Measurements from ENCODE around the gene ENDOV.

GRCh38 chr17:80381416-80381923, 33.5 kb upstream of the ENDOV start:
- no peak for TF ChIP-seq POLR2AphosphoS5 (IDR thresholded peaks at IDR 0.05; ENCODE audit: low read depth, low read length)
- TF ChIP-seq SPI1 (IDR thresholded peaks at IDR 0.05; ENCODE audit: low read depth, low read length), result no peak
- TF ChIP-seq POLR2A (IDR thresholded peaks at IDR 0.05; ENCODE audit: low read depth, low read length), result no peak
- TF ChIP-seq TAF1 (IDR thresholded peaks at IDR 0.05; ENCODE audit: low read depth, low read length), result no peak
- no peak for TF ChIP-seq PAX5 (IDR thresholded peaks at IDR 0.05; ENCODE audit: insufficient read depth, low read length, severe bottlenecking)

Measured in GM12891 (cell line).